SK-N-SH (cell line): ENCODE results near the gene GADD45B. TPM values are rescaled to one million over a fixed set of nuclear protein-coding genes. Genes with fewer than 3 reads are reported as not detected.

Experiments
- CTCF ChIA-PET: fragments of 300-600, 350-600 bp; formaldehyde crosslinking; extraction: SDS; loops from one replicate; lab custom pipeline; 2021; lab: Yijun Ruan, JAX
- POLR2A ChIA-PET: fragments of 350-600 bp; sonication (Branson Sonifier 250); formaldehyde crosslinking; extraction: SDS; loops from one replicate; lab custom pipeline; 2020; ENCODE audit warnings: antibody characterized with exemption, inconsistent platforms; lab: Yijun Ruan, JAX
- DNase-seq: peaks from one replicate; pipeline ENCODE4 v3.0.0; 2012
- H2AFZ ChIP-seq: fragments of 200-600 bp; sonication (generic); 2 replicates; pipeline ENCODE4 v1.8.1; 2016; ENCODE audit warnings: antibody characterized with exemption, mild to moderate bottlenecking, low read depth
- H3F3A ChIP-seq: fragments of 200-600 bp; sonication (generic); replicated peaks from 2 replicates; pipeline ENCODE3; 2016; ENCODE audit warnings: antibody characterized with exemption, mild to moderate bottlenecking; ENCODE audit not compliant: insufficient read depth
- H3K27ac ChIP-seq, 2 experiments: fragments of 200-500 bp in 1 of 2; fragments of 200-600 bp in 1 of 2; sonication (Bioruptor generic) in 1 of 2; sonication (generic), shearing (Covaris generic) in 1 of 2; 2 replicates each; pipeline versions ENCODE4 v1.5.1 to v1.6.1; 2014 to 2016; ENCODE audit warnings: low read depth in 2 of 2, inconsistent platforms in 1 of 2, low read length in 1 of 2, mild to moderate bottlenecking in 1 of 2, mixed read lengths in 1 of 2
- H3K27me3 ChIP-seq: fragments of 200-600 bp; sonication (generic), shearing (Covaris generic); 2 replicates; pipeline ENCODE4 v1.6.1; 2016; ENCODE audit warnings: mixed run types; ENCODE audit not compliant: insufficient read depth
- H3K36me3 ChIP-seq, 2 experiments: fragments of 200-500 bp in 1 of 2; fragments of 200-600 bp in 1 of 2; sonication (Bioruptor generic) in 1 of 2; sonication (generic) in 1 of 2; replicated peaks in 1 of 2; 2 replicates each; pipeline versions ENCODE3 to v1.5.1; 2014 to 2016; ENCODE audit warnings: low read length in 1 of 2, mild to moderate bottlenecking in 1 of 2; ENCODE audit not compliant: insufficient read depth in 2 of 2, control insufficient read depth in 1 of 2
- H3K4me1 ChIP-seq, 2 experiments: fragments of 200-500 bp in 1 of 2; fragments of 200-600 bp in 1 of 2; sonication (Bioruptor generic) in 1 of 2; sonication (generic), shearing (Covaris generic) in 1 of 2; 2 replicates each; pipeline versions ENCODE4 v1.5.1 to v1.6.1; 2014 to 2016; ENCODE audit warnings: low read depth in 1 of 2, low read length in 1 of 2, mixed run types in 1 of 2; ENCODE audit not compliant: insufficient read depth in 2 of 2, control insufficient read depth in 1 of 2
- H3K4me2 ChIP-seq: fragments of 200-600 bp; sonication (generic), shearing (Covaris generic); 2 replicates; pipeline ENCODE4 v1.6.1; 2017; ENCODE audit warnings: mixed run types
- H3K4me3 ChIP-seq, 2 experiments: fragments of 200-500 bp in 1 of 2; fragments of 200-600 bp in 1 of 2; sonication (Bioruptor generic) in 1 of 2; sonication (generic), shearing (Covaris generic) in 1 of 2; 2 replicates each; pipeline versions ENCODE4 v1.5.1 to v1.8.1; 2014 to 2016; ENCODE audit warnings: low read depth in 2 of 2, inconsistent platforms in 1 of 2, low read length in 1 of 2, mild to moderate bottlenecking in 1 of 2, mixed read lengths in 1 of 2, moderate library complexity in 1 of 2
- H3K79me2 ChIP-seq: fragments of 200-600 bp; sonication (generic); 2 replicates; pipeline ENCODE4 v1.8.1; 2017; ENCODE audit warnings: mild to moderate bottlenecking; ENCODE audit not compliant: insufficient read depth
- H3K9ac ChIP-seq: fragments of 200-600 bp; sonication (generic); 2 replicates; pipeline ENCODE4 v1.6.1; 2017; ENCODE audit warnings: mixed run types
- H3K9me2 ChIP-seq: fragments of 200-600 bp; sonication (generic); 2 replicates; pipeline ENCODE4 v1.6.1; 2017; ENCODE audit warnings: mixed run types
- H3K9me3 ChIP-seq: fragments of 200-600 bp; sonication (generic); 2 replicates; pipeline ENCODE4 v1.6.1; 2017; ENCODE audit warnings: mixed run types, mild to moderate bottlenecking, moderate library complexity
- H4K20me1 ChIP-seq: fragments of 200-600 bp; sonication (generic); 2 replicates; pipeline ENCODE4 v1.6.1; 2017; ENCODE audit warnings: mild to moderate bottlenecking, mixed run types; ENCODE audit not compliant: insufficient read depth
- EP300 ChIP-seq, 2 experiments: IDR thresholded peaks; 2 replicates each; pipeline versions ENCODE4 v1.4.0 to v1.6.1; 2012; ENCODE audit warnings: borderline replicate concordance in 1 of 2, low read depth in 1 of 2, low read length in 1 of 2
- FOSL2 ChIP-seq: IDR thresholded peaks from 2 replicates; pipeline ENCODE4 v1.4.0; 2012; ENCODE audit warnings: low read depth, mild to moderate bottlenecking, moderate library complexity, borderline replicate concordance
- FOXM1 ChIP-seq: IDR thresholded peaks from 2 replicates; pipeline ENCODE4 v1.4.0; 2012; ENCODE audit warnings: low read depth, mild to moderate bottlenecking
- NFIC ChIP-seq: IDR thresholded peaks from 2 replicates; pipeline ENCODE4 v1.4.0; 2012; ENCODE audit warnings: borderline replicate concordance
- NRF1 ChIP-seq: IDR thresholded peaks from 2 replicates; pipeline ENCODE4 v1.6.1; 2012; ENCODE audit warnings: low read depth, mild to moderate bottlenecking, low read length
- RAD21 ChIP-seq: IDR thresholded peaks from 2 replicates; pipeline ENCODE4 v1.6.1; 2012; ENCODE audit warnings: mild to moderate bottlenecking, low read length
- RCOR1 ChIP-seq: fragments of 150-350 bp; IDR thresholded peaks from 2 replicates; pipeline ENCODE4 v1.6.1; 2017; ENCODE audit warnings: antibody characterized with exemption, low read length
- RFX5 ChIP-seq: IDR thresholded peaks from 2 replicates; pipeline ENCODE4 v1.6.1; 2012; ENCODE audit warnings: mild to moderate bottlenecking, improper control_type of control experiment, low read length
- RXRA ChIP-seq: IDR thresholded peaks from 2 replicates; pipeline ENCODE4 v1.4.0; 2012; ENCODE audit warnings: low read depth, mild to moderate bottlenecking, borderline replicate concordance
- SIN3A ChIP-seq: IDR thresholded peaks from 2 replicates; pipeline ENCODE4 v1.6.1; 2012; ENCODE audit warnings: low read depth, mild to moderate bottlenecking, low read length, moderate library complexity, borderline replicate concordance
- TEAD4 ChIP-seq: IDR thresholded peaks from 2 replicates; pipeline ENCODE4 v1.4.0; 2012; ENCODE audit warnings: mild to moderate bottlenecking, borderline replicate concordance; ENCODE audit not compliant: insufficient read depth
- ZBTB33 ChIP-seq: IDR thresholded peaks from 2 replicates; pipeline ENCODE4 v1.4.0; 2012; ENCODE audit warnings: low read depth, borderline replicate concordance
- WGBS: methylation state at CpG from one replicate; pipeline ENCODE4 v1.1.6; 2017; ENCODE audit warnings: low lambda C conversion rate; 5-methylcytosine and 5-hydroxymethylcytosine counted together
- polyA plus RNA-seq, 3 experiments: library from polyadenylated mRNA; depleted of rRNA; stranded (reverse); fragments of >200 nt; gene quantifications; 2 replicates each; pipeline ENCODE4 v1.2.3, GENCODE V29; 2012
- TF ChIP-seq, protein P1 (sequence below): IDR thresholded peaks from 2 replicates; pipeline ENCODE4; 2012
- TF ChIP-seq, protein P2 (sequence below): IDR thresholded peaks from 2 replicates; pipeline ENCODE4 v1.6.1; 2012; ENCODE audit warnings: mild to moderate bottlenecking, low read depth, low read length, moderate library complexity
- TF ChIP-seq, protein P3 (sequence below): fragments of 200-600 bp; sonication (generic); IDR thresholded peaks from 2 replicates; pipeline ENCODE4 v1.6.1; 2017; ENCODE audit warnings: antibody characterized with exemption, mild to moderate bottlenecking, moderate library complexity

Gene GADD45B
- polyA plus RNA-seq, 1 of the 3 experiments (the other 2 are of a cell fraction), result 67.6 TPM

DNA sequence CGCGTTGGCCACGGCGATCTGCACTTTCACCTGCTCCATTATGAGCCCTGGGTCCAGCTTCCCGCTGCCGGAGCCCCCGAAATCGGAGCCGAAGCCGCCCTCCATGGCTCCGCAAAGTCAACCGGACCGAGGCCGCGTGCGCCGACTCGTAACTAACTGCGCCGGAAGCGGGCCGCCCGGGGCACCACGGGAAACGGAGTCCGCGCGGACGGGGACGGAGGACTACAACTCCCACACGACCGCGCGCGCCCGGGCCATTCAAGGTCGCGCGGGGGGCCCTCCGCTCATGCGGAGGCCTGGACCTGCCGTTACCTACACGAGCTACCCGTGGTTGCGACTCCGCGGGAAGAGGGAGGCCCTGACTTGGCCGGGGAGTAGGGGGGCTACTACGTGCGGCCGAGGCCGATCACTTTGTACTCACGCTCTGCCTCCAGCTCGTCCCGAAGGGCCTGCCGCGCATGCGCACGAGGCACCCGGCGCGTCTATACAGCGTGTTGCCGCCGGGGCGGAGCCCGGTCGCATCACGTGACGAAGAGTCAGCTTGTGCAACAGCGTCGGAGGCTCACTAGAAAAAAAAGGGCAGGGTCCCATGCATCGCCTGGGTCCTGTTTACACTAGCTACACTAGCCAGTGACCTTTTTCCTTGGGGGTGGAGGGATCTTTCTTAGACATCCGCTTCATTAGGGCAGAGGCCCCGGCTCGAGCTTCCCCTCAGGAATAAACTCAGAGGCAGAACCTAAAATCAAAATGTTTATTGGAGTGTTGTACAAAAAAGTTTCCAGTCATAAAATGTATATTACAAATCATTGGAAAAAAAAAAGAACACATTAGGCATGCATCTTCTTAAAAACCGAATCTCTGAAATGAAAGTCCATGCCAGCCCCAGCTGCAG, 48.3 kb upstream of the GADD45B start, which contains the start of gene TIMM13 (continued):
- TF ChIP-seq TEAD4, result no peak
- TF ChIP-seq, protein P1, sequence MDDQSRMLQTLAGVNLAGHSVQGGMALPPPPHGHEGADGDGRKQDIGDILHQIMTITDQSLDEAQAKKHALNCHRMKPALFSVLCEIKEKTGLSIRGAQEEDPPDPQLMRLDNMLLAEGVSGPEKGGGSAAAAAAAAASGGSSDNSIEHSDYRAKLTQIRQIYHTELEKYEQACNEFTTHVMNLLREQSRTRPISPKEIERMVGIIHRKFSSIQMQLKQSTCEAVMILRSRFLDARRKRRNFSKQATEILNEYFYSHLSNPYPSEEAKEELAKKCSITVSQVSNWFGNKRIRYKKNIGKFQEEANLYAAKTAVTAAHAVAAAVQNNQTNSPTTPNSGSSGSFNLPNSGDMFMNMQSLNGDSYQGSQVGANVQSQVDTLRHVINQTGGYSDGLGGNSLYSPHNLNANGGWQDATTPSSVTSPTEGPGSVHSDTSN, result peak; percentile 26
- no peak for TF ChIP-seq FOXM1
- TF ChIP-seq RXRA, result no peak; the same call in 1 of the 2 replicates
- peak in 1 of 2 experiments; percentile 21; a peak in 1 of 4 replicates for TF ChIP-seq EP300 (IDR thresholded peaks at IDR 0.05; ENCODE audit: borderline replicate concordance in 1 of 2, low read depth in 1 of 2, low read length in 1 of 2)
- 0 out of 2 replicates have a peak, but pooled peaks have one; percentile 37 for TF ChIP-seq RCOR1
- TF ChIP-seq, protein P2, sequence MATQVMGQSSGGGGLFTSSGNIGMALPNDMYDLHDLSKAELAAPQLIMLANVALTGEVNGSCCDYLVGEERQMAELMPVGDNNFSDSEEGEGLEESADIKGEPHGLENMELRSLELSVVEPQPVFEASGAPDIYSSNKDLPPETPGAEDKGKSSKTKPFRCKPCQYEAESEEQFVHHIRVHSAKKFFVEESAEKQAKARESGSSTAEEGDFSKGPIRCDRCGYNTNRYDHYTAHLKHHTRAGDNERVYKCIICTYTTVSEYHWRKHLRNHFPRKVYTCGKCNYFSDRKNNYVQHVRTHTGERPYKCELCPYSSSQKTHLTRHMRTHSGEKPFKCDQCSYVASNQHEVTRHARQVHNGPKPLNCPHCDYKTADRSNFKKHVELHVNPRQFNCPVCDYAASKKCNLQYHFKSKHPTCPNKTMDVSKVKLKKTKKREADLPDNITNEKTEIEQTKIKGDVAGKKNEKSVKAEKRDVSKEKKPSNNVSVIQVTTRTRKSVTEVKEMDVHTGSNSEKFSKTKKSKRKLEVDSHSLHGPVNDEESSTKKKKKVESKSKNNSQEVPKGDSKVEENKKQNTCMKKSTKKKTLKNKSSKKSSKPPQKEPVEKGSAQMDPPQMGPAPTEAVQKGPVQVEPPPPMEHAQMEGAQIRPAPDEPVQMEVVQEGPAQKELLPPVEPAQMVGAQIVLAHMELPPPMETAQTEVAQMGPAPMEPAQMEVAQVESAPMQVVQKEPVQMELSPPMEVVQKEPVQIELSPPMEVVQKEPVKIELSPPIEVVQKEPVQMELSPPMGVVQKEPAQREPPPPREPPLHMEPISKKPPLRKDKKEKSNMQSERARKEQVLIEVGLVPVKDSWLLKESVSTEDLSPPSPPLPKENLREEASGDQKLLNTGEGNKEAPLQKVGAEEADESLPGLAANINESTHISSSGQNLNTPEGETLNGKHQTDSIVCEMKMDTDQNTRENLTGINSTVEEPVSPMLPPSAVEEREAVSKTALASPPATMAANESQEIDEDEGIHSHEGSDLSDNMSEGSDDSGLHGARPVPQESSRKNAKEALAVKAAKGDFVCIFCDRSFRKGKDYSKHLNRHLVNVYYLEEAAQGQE, result no peak

GRCh38 chr19:2428321-2428690, 47.6 kb upstream of the GADD45B start:
- Histone ChIP-seq H3K4me2 (peak overlapping the region; percentile 100), H3K4me1 (peaks cover 17 to 25% of the 10 kb centered on the region in 2 experiments; a peak in 2 of 4 replicates)
- no peak for TF ChIP-seq FOSL2
- TF ChIP-seq RFX5, result no peak
- TF ChIP-seq NRF1, result no peak
- TF ChIP-seq NFIC, result no peak
- TF ChIP-seq RAD21, result no peak
- TF ChIP-seq, protein P3, sequence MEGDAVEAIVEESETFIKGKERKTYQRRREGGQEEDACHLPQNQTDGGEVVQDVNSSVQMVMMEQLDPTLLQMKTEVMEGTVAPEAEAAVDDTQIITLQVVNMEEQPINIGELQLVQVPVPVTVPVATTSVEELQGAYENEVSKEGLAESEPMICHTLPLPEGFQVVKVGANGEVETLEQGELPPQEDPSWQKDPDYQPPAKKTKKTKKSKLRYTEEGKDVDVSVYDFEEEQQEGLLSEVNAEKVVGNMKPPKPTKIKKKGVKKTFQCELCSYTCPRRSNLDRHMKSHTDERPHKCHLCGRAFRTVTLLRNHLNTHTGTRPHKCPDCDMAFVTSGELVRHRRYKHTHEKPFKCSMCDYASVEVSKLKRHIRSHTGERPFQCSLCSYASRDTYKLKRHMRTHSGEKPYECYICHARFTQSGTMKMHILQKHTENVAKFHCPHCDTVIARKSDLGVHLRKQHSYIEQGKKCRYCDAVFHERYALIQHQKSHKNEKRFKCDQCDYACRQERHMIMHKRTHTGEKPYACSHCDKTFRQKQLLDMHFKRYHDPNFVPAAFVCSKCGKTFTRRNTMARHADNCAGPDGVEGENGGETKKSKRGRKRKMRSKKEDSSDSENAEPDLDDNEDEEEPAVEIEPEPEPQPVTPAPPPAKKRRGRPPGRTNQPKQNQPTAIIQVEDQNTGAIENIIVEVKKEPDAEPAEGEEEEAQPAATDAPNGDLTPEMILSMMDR, result no peak
- no peak for TF ChIP-seq SIN3A
- TF ChIP-seq ZBTB33, result no peak
- TF ChIP-seq, protein P2, result no peak

More at GRCh38 chr19:2428321-2428690, 47.6 kb upstream of the GADD45B start:
- peak; percentile 48 for DNase-seq
- ChIA-PET CTCF (interaction anchor here (0.8 to 1.7 kb wide), 5 partner anchors 10 to 274 kb away, joined by 3 to 5 read pairs (median 3); no protein-coding TSS in a partner anchor), POLR2A (interaction anchor here (0.5 to 2.6 kb wide), 7 partner anchors 11 to 102 kb away, joined by 3 to 18 read pairs (median 4); partner anchors contain the start of genes GADD45B and LMNB2)
- Histone ChIP-seq H3K36me3 (peaks cover 3 to 36% of the 10 kb centered on the region in 2 experiments), H3K9ac (0 out of 2 replicates have a peak overlapping the region, but pooled peaks have one; percentile 97), H3K79me2 (peaks cover 37% of the 10 kb centered on the region), H3F3A (peaks cover 15% of the 10 kb centered on the region), H3K27ac (peak overlapping the region; percentile 96 to 99; a peak in 3 of 4 replicates), H3K27me3 (no peaks in the 10 kb centered on the region), H2AFZ (no peak overlapping the region), H3K9me2 (no peaks in the 10 kb centered on the region), H3K9me3 (no peaks in the 10 kb centered on the region), H4K20me1 (peaks cover 22% of the 10 kb centered on the region), H3K4me3 (peak overlapping the region; percentile 97 to 99; a peak in 2 of 4 replicates)
- WGBS, result 88% methylated on average over 12 of the region's 25 CpGs
